ENCODE results near the gene MPG. TPM values are rescaled to one million over a fixed set of nuclear protein-coding genes. Genes with fewer than 3 reads are reported as not detected.

MPG gene
- total RNA-seq, 1 experiment from 2014 or later, result 60.0 TPM

DNA sequence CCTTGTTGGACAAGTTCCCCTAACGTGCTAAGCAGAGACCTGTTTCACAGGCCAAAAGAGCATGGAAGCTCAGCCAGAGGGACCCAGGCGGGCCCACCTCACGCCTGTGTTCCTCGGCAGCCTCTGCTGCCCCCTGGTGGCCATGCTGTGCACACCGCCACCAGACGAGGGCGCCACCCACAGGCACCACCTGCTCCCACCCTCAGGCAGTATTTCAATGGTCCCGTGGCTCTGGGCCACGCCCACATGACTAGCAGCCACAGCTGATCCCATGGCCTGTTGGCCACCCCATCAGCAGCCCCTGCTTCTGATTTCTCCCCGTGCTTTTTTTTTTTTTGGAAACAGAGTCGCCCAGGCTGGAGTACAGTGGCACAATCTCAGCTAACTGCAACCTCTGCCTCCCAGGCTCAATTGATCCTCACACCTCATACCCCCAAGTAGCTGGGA is 18.9 kb downstream of the MPG start (continued):
- TF ChIP-seq, protein P1, sequence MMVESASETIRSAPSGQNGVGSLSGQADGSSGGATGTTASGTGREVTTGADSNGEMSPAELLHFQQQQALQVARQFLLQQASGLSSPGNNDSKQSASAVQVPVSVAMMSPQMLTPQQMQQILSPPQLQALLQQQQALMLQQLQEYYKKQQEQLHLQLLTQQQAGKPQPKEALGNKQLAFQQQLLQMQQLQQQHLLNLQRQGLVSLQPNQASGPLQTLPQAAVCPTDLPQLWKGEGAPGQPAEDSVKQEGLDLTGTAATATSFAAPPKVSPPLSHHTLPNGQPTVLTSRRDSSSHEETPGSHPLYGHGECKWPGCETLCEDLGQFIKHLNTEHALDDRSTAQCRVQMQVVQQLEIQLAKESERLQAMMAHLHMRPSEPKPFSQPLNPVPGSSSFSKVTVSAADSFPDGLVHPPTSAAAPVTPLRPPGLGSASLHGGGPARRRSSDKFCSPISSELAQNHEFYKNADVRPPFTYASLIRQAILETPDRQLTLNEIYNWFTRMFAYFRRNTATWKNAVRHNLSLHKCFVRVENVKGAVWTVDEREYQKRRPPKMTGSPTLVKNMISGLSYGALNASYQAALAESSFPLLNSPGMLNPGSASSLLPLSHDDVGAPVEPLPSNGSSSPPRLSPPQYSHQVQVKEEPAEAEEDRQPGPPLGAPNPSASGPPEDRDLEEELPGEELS (CRISPR knock-in tag; IDR thresholded peaks at IDR 0.05), result no peak
- TF ChIP-seq, protein P2, sequence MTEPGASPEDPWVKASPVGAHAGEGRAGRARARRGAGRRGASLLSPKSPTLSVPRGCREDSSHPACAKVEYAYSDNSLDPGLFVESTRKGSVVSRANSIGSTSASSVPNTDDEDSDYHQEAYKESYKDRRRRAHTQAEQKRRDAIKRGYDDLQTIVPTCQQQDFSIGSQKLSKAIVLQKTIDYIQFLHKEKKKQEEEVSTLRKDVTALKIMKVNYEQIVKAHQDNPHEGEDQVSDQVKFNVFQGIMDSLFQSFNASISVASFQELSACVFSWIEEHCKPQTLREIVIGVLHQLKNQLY (CRISPR knock-in tag; IDR thresholded peaks at IDR 0.05), result no peak
- TF ChIP-seq, protein P3, sequence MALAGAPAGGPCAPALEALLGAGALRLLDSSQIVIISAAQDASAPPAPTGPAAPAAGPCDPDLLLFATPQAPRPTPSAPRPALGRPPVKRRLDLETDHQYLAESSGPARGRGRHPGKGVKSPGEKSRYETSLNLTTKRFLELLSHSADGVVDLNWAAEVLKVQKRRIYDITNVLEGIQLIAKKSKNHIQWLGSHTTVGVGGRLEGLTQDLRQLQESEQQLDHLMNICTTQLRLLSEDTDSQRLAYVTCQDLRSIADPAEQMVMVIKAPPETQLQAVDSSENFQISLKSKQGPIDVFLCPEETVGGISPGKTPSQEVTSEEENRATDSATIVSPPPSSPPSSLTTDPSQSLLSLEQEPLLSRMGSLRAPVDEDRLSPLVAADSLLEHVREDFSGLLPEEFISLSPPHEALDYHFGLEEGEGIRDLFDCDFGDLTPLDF (CRISPR knock-in tag; IDR thresholded peaks at IDR 0.05), result no peak
- TF ChIP-seq ZNF671 (CRISPR knock-in tag; IDR thresholded peaks at IDR 0.05), result no peak
- TF ChIP-seq, protein P4, sequence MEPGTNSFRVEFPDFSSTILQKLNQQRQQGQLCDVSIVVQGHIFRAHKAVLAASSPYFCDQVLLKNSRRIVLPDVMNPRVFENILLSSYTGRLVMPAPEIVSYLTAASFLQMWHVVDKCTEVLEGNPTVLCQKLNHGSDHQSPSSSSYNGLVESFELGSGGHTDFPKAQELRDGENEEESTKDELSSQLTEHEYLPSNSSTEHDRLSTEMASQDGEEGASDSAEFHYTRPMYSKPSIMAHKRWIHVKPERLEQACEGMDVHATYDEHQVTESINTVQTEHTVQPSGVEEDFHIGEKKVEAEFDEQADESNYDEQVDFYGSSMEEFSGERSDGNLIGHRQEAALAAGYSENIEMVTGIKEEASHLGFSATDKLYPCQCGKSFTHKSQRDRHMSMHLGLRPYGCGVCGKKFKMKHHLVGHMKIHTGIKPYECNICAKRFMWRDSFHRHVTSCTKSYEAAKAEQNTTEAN (CRISPR knock-in tag; IDR thresholded peaks at IDR 0.05), result no peak
- no peak for TF ChIP-seq GRHL2 (CRISPR knock-in tag; IDR thresholded peaks at IDR 0.05; ENCODE audit: insufficient replicate concordance, severe bottlenecking)
- no peak for TF ChIP-seq JUN (CRISPR knock-in tag; IDR thresholded peaks at IDR 0.05)
- TF ChIP-seq, protein P5, sequence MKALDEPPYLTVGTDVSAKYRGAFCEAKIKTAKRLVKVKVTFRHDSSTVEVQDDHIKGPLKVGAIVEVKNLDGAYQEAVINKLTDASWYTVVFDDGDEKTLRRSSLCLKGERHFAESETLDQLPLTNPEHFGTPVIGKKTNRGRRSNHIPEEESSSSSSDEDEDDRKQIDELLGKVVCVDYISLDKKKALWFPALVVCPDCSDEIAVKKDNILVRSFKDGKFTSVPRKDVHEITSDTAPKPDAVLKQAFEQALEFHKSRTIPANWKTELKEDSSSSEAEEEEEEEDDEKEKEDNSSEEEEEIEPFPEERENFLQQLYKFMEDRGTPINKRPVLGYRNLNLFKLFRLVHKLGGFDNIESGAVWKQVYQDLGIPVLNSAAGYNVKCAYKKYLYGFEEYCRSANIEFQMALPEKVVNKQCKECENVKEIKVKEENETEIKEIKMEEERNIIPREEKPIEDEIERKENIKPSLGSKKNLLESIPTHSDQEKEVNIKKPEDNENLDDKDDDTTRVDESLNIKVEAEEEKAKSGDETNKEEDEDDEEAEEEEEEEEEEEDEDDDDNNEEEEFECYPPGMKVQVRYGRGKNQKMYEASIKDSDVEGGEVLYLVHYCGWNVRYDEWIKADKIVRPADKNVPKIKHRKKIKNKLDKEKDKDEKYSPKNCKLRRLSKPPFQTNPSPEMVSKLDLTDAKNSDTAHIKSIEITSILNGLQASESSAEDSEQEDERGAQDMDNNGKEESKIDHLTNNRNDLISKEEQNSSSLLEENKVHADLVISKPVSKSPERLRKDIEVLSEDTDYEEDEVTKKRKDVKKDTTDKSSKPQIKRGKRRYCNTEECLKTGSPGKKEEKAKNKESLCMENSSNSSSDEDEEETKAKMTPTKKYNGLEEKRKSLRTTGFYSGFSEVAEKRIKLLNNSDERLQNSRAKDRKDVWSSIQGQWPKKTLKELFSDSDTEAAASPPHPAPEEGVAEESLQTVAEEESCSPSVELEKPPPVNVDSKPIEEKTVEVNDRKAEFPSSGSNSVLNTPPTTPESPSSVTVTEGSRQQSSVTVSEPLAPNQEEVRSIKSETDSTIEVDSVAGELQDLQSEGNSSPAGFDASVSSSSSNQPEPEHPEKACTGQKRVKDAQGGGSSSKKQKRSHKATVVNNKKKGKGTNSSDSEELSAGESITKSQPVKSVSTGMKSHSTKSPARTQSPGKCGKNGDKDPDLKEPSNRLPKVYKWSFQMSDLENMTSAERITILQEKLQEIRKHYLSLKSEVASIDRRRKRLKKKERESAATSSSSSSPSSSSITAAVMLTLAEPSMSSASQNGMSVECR (CRISPR knock-in tag; IDR thresholded peaks at IDR 0.05; ENCODE audit: borderline replicate concordance), result 0 out of 2 replicates have a peak, but pooled peaks have one; percentile 35
- TF ChIP-seq, protein P6, sequence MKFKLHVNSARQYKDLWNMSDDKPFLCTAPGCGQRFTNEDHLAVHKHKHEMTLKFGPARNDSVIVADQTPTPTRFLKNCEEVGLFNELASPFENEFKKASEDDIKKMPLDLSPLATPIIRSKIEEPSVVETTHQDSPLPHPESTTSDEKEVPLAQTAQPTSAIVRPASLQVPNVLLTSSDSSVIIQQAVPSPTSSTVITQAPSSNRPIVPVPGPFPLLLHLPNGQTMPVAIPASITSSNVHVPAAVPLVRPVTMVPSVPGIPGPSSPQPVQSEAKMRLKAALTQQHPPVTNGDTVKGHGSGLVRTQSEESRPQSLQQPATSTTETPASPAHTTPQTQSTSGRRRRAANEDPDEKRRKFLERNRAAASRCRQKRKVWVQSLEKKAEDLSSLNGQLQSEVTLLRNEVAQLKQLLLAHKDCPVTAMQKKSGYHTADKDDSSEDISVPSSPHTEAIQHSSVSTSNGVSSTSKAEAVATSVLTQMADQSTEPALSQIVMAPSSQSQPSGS (CRISPR knock-in tag; IDR thresholded peaks at IDR 0.05; ENCODE audit: borderline replicate concordance, low read depth), result no peak
- TF ChIP-seq, protein P7, sequence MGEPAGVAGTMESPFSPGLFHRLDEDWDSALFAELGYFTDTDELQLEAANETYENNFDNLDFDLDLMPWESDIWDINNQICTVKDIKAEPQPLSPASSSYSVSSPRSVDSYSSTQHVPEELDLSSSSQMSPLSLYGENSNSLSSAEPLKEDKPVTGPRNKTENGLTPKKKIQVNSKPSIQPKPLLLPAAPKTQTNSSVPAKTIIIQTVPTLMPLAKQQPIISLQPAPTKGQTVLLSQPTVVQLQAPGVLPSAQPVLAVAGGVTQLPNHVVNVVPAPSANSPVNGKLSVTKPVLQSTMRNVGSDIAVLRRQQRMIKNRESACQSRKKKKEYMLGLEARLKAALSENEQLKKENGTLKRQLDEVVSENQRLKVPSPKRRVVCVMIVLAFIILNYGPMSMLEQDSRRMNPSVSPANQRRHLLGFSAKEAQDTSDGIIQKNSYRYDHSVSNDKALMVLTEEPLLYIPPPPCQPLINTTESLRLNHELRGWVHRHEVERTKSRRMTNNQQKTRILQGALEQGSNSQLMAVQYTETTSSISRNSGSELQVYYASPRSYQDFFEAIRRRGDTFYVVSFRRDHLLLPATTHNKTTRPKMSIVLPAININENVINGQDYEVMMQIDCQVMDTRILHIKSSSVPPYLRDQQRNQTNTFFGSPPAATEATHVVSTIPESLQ (CRISPR knock-in tag; IDR thresholded peaks at IDR 0.05), result no peak
- TF ChIP-seq ZNF317 (CRISPR knock-in tag; IDR thresholded peaks at IDR 0.05; ENCODE audit: borderline replicate concordance, low read depth), result no peak
- TF ChIP-seq, protein P8, sequence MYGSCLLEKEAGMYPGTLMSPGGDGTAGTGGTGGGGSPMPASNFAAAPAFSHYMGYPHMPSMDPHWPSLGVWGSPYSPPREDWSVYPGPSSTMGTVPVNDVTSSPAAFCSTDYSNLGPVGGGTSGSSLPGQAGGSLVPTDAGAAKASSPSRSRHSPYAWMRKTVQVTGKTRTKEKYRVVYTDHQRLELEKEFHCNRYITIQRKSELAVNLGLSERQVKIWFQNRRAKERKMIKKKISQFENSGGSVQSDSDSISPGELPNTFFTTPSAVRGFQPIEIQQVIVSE (CRISPR knock-in tag; IDR thresholded peaks at IDR 0.05; ENCODE audit: borderline replicate concordance), result no peak
- no peak for TF ChIP-seq CREM (CRISPR knock-in tag; IDR thresholded peaks at IDR 0.05)
- TF ChIP-seq, protein P9, sequence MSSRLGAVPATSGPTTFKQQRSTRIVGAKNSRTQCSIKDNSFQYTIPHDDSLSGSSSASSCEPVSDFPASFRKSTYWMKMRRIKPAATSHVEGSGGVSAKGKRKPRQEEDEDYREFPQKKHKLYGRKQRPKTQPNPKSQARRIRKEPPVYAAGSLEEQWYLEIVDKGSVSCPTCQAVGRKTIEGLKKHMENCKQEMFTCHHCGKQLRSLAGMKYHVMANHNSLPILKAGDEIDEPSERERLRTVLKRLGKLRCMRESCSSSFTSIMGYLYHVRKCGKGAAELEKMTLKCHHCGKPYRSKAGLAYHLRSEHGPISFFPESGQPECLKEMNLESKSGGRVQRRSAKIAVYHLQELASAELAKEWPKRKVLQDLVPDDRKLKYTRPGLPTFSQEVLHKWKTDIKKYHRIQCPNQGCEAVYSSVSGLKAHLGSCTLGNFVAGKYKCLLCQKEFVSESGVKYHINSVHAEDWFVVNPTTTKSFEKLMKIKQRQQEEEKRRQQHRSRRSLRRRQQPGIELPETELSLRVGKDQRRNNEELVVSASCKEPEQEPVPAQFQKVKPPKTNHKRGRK (CRISPR knock-in tag; IDR thresholded peaks at IDR 0.05; ENCODE audit: borderline replicate concordance), result no peak
- TF ChIP-seq, protein P10, sequence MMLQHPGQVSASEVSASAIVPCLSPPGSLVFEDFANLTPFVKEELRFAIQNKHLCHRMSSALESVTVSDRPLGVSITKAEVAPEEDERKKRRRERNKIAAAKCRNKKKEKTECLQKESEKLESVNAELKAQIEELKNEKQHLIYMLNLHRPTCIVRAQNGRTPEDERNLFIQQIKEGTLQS (CRISPR knock-in tag; conservative IDR thresholded peaks at IDR 0.05), result no peak
- no peak for TF ChIP-seq PRRX2 (CRISPR knock-in tag; IDR thresholded peaks at IDR 0.05)
- no peak for TF ChIP-seq KAT7 (CRISPR knock-in tag; IDR thresholded peaks at IDR 0.05; ENCODE audit: borderline replicate concordance)
- TF ChIP-seq FOXP1 (CRISPR knock-in tag; IDR thresholded peaks at IDR 0.05; ENCODE audit: borderline replicate concordance), result no peak
- TF ChIP-seq, protein P11, sequence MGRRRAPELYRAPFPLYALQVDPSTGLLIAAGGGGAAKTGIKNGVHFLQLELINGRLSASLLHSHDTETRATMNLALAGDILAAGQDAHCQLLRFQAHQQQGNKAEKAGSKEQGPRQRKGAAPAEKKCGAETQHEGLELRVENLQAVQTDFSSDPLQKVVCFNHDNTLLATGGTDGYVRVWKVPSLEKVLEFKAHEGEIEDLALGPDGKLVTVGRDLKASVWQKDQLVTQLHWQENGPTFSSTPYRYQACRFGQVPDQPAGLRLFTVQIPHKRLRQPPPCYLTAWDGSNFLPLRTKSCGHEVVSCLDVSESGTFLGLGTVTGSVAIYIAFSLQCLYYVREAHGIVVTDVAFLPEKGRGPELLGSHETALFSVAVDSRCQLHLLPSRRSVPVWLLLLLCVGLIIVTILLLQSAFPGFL (CRISPR knock-in tag; IDR thresholded peaks at IDR 0.05; ENCODE audit: borderline replicate concordance), result no peak
- no peak for TF ChIP-seq ZNF219 (CRISPR knock-in tag; IDR thresholded peaks at IDR 0.05; ENCODE audit: borderline replicate concordance)
- TF ChIP-seq EMX1 (CRISPR knock-in tag; IDR thresholded peaks at IDR 0.05), result no peak

All from WTC11 (cell line).